Skeletal muscle cell (primary cell): ENCODE measurements around the gene ENPP1.
A peak's percentile ranks its signal among the peaks of the same experiment; 100 is the strongest.

Experiments
- DNase-seq: peaks from one replicate; pipeline ENCODE4 v3.0.0-alpha.2; 2010; ENCODE audit warnings: low read depth
- H3K4me3 ChIP-seq: 2 replicates; pipeline ENCODE4 v1.5.1; 2011; ENCODE audit warnings: low read depth, mild to moderate bottlenecking, control low read depth, low read length, moderate library complexity

Gene ENPP1

GRCh38 chr6:131823276-131823902, 15.6 kb downstream of the ENPP1 start:
- DNase-seq, result no peak
- H3K4me3 ChIP-seq, result no peak overlapping the region

DNA sequence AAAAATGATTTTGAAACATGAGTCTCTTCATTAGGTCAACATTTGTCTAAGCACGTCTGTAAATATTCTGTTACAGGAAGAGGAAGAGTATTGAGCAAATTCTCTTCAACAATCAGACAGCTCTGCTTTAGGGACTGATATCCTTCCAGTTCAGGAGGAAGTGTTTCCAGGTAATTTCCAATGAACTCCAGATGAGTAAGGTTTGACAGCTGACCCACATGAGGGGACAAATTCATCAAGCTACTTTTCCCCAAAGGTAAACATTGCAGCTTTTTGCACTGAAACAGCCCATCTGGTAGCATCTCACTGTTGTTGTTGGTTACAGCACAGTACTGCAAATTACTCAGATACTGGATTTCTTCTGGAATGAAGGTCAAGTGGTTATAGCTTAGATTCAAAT, 18.1 kb downstream of the ENPP1 start:
- no peak overlapping the region for H3K4me3 ChIP-seq
- DNase-seq, result no peak

DNA sequence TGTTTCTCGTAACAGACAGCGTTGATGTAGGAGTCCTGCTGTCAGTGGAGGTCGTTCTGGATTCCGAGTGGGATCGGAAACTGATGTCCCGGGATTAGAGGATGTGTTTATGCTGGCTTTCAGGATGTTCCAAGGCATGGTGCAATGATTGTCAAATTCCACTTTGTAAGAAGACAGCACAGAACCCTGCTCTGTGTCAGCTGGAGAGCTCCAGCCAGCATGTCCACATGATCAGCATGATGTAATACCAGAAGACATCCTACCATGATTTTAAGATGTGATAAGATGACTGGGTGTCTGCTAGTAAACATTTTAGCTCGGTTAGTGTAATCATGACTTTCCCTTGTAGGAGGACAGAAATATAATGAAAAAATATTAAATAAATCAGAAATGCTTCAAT, 20.3 kb downstream of the ENPP1 start:
- no peak for DNase-seq
- H3K4me3 ChIP-seq, result no peak overlapping the region

GRCh38 chr6:131828951-131829350, 21.1 kb downstream of the ENPP1 start:
- H3K4me3 ChIP-seq, result no peak overlapping the region
- no peak for DNase-seq

- DNase-seq, result no peak
- H3K4me3 ChIP-seq, result no peak overlapping the region
Measured at GRCh38 chr6:131831392-131831791, 23.6 kb downstream of the ENPP1 start.

DNA sequence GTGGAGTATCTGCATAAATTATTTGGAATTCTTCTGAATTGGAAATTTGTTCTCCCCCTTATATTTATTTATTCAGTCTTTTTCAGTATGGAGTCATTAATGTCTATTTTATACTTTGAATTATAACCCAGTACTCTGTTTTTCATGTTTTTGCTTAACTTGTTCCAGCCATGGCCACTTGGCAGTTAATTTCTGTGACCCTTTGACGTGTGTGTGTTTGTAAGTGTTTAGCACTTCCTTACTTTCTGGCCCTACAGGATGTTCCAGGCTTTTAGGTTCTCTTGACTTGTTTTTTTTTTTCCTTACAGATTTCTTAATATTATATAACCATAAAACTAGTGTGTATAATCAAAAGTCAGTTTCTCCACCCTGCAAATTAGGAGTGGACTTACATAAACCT, 24.1 kb downstream of the ENPP1 start:
- H3K4me3 ChIP-seq, result no peak overlapping the region
- DNase-seq, result no peak

GRCh38 chr6:131832363-131832762, 24.5 kb downstream of the ENPP1 start:
- DNase-seq, result no peak
- H3K4me3 ChIP-seq, result no peak overlapping the region

GRCh38 chr6:131838051-131838450, 30.2 kb downstream of the ENPP1 start:
- H3K4me3 ChIP-seq, result no peak overlapping the region
- DNase-seq, result no peak

DNA sequence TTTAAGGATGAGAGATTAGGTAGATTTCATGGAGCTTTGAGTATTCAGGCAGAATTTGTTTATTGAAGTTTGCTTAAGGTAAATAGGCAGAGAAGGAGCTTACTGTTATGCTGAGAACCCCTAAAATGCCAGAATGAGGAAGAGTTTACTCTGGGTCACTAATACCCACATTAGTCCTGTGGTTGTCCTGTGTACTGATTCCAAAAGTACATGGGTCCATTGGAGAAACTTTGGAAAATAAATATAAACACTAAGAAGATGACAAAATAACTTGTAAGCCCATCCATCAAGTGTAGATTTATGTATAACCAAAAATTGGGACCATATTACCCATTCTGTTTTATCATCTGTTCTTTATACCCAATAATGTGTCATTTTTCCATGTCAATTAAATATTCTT, 31.6 kb downstream of the ENPP1 start:
- no peak overlapping the region for H3K4me3 ChIP-seq
- no peak for DNase-seq

DNA sequence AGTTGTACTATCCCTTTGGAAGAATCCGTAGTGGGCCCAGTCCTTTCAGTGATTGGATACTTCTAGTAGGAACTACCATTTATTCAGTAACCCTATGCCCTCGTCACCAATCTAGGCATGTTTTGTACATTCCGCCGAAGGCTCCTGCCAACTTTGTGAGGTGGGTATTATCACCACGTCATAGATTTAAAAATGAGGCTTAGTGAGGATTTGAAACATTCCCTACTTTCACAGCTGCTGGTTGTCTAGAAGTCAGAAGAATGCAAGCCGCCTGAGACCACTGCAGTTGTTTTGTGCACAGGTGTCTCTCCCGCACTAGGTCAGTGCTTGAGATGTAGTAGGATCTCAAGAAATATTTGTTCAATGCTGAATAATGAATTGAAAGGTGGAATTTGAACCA, 32.6 kb downstream of the ENPP1 start:
- no peak overlapping the region for H3K4me3 ChIP-seq
- no peak for DNase-seq

- DNase-seq, result no peak
- H3K4me3 ChIP-seq, result no peak overlapping the region
Measured at GRCh38 chr6:131840936-131841583, 33.2 kb downstream of the ENPP1 start.

- no peak overlapping the region for H3K4me3 ChIP-seq
- DNase-seq, result no peak
Measured at GRCh38 chr6:131843768-131844167, 35.9 kb downstream of the ENPP1 start.

DNA sequence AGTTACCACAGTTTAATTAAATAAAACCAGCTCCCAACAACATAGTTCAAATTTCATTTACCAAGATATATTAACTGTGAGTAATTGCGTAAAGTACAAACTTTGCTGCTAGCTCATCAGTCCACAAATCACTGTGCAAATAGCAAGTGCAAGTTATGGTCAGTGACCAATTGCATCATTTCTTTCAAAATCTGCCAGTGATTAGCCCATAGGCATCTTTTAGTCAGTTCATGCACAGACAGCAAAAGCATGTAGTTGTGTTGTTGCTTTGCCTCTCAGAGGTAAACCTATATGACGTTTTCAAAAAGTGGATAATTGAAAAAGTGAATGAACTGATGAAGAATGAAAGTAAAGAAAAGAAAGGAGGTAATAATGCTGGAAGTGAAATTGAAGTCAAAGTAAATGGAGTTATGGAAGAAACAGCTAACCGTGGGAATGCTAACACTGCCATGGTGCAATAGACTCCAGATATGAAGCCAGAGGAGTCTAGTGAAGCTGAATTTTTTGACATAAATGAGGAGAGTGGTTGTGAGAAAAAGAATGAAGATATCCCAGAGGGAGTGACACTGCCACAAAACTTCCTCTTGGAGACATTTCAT, 36.5 kb downstream of the ENPP1 start:
- no peak for DNase-seq
- H3K4me3 ChIP-seq, result no peak overlapping the region

DNA sequence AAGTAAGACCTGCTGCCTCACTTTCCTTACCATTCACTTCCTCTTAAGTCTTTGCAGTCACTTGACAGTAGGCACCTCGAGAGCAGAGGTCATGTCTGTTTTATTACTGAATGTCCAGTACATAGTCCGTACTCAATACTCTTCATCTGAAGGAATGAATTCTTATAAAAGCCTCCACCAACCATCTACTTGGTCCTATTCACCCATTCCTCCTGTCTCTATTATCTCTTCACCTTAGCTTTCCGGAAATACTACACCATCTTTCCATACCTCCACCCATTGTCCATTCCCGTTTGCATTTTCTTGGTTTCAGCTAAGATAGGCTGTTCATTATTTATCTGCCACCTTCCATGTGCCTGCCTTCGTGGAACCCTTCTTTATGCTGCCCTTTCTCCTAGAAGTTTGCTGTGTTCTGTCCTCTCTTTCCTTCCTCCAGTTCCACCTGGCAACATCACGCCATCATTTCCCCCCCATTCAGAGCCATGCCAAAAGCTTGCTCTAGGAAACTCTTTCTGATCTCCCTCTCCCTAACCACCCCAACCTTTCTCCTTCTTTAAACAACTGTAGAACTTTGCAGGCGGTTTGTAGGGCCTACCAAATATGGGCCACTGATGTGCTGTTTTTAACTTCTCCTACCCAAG, 38.3 kb downstream of the ENPP1 start:
- no peak overlapping the region for H3K4me3 ChIP-seq
- DNase-seq, result no peak

DNA sequence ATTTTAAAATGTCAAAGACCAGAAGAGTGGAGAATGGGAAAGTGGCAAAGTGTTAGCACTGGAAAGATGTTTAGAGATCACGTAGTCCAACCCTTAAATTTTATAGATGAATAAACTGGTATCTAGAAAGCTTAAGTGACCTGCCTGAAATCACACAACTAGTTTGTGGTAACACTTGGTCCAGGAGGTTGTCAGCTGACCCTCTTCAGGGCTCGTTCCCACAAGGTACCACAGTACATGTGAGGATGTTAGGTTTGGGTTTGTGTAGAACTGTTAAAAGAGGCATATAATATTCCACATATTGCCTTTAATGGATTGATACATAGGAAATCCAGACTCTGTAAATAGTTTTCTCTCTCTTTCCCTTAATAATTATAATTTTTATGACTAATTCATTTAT, 39.1 kb downstream of the ENPP1 start:
- no peak overlapping the region for H3K4me3 ChIP-seq
- no peak for DNase-seq

DNA sequence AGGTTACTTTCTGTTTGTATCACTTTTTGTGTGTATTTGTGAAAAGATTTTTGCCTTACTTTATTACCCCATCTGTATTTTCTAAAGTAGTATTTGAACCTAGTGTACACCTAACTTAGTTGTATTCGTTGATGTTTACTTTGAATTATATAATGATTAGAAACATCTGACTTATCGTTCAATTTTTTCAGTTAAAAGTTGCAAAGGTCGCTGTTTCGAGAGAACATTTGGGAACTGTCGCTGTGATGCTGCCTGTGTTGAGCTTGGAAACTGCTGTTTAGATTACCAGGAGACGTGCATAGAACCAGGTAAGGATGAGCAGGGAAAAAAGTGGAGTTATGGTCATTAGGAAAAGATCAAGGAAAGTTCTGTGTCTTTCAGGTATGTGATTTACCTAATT, 42.0 kb downstream of the ENPP1 start:
- DNase-seq, result no peak
- H3K4me3 ChIP-seq, result no peak overlapping the region

DNA sequence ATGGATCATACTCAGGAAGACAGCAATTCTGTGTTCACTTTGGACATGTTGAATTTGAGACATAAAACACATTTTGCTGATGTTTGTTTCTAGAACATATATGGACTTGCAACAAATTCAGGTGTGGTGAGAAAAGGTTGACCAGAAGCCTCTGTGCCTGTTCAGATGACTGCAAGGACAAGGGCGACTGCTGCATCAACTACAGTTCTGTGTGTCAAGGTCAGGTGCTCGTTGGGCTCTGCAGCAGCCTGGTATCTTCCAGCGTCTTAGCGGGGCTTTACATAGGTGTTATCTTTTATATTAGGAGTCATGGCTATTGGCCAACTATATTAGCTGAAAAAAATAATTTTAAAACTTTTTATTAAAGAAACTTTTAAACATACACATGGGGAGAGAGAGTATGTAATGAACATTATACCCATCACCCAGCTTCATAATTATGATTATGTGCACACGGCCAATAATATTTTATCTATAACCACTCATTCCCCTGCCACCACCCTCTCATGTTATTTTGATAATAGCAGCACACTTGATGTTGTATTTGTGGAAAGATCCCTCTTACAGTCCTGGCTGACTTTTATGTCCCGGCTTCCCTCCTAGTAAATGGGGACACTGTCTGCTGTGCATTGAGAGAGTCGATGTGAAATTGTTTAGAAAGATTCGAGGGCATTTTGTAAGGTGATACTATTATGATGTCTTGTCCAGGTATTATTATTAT, 43.4 kb downstream of the ENPP1 start:
- DNase-seq, result no peak
- no peak overlapping the region for H3K4me3 ChIP-seq

GRCh38 chr6:131852200-131852599, 44.4 kb downstream of the ENPP1 start:
- no peak overlapping the region for H3K4me3 ChIP-seq
- DNase-seq, result no peak

- DNase-seq, result no peak
- H3K4me3 ChIP-seq, result no peak overlapping the region
Measured at GRCh38 chr6:131854803-131855202, 47.0 kb downstream of the ENPP1 start.

- no peak overlapping the region for H3K4me3 ChIP-seq
- peak; percentile 37 for DNase-seq
Measured at GRCh38 chr6:131858765-131859415, 51.1 kb downstream of the ENPP1 start.
